HG03025 (cell line): ENCODE measurements around the gene IQCE.

ENCODE experiments used
- ATAC-seq: cut with Tn5 transposase; IDR thresholded peaks from one replicate; pipeline ENCODE4 v1.9.1; 2021; ENCODE audit warnings: mild to moderate bottlenecking, moderate library complexity; ENCODE audit not compliant: unreplicated experiment, low FRiP score

IQCE gene

GRCh38 chr7:2657920-2658671 is 99.3 kb downstream of the IQCE start:
- no peak for ATAC-seq

- no peak for ATAC-seq
These were observed 100.2 kb downstream of the IQCE start for GRCh38 chr7:2658941-2659340.

GRCh38 chr7:2659556-2660358 is 101.0 kb downstream of the IQCE start:
- ATAC-seq = no peak

GRCh38 chr7:2660359-2661095 is 101.7 kb downstream of the IQCE start:
- ATAC-seq = no peak

- ATAC-seq = no peak
These were observed 102.3 kb downstream of the IQCE start for GRCh38 chr7:2661096-2661449.

- ATAC-seq = no peak
These were observed 103.0 kb downstream of the IQCE start for GRCh38 chr7:2661602-2662272.

- ATAC-seq = no peak
These were observed 103.7 kb downstream of the IQCE start for GRCh38 chr7:2662273-2663120.

- no peak for ATAC-seq
These were observed 104.5 kb downstream of the IQCE start for GRCh38 chr7:2663121-2663886.

GRCh38 chr7:2663960-2664359 is 105.2 kb downstream of the IQCE start:
- no peak for ATAC-seq
